Type B pancreatic cell (in vitro differentiated cells): ENCODE measurements around the gene PTPN12. TPM values are rescaled to one million over a fixed set of nuclear protein-coding genes. Genes with fewer than 3 reads are reported as not detected.

Source experiments
- DNase-seq: peaks from one replicate; pipeline ENCODE4 v3.0.0; 2021; ENCODE audit warnings: mixed read lengths; ENCODE audit not compliant: unreplicated experiment; ENCODE audit errors: extremely low spot score
- H3K27ac Mint-ChIP-seq: 2 replicates; pipeline ENCODE4 v1.8.0; 2021; ENCODE audit warnings: mild to moderate bottlenecking, mixed read lengths
- H3K27me3 Mint-ChIP-seq: 2 replicates; pipeline ENCODE4 v1.8.0; 2021; ENCODE audit warnings: mixed read lengths
- H3K36me3 Mint-ChIP-seq: 2 replicates; pipeline ENCODE4 v1.8.0; 2021; ENCODE audit warnings: mixed read lengths
- H3K4me1 Mint-ChIP-seq: one replicate; pipeline ENCODE4 v1.8.0; 2021; ENCODE audit warnings: mixed read lengths; ENCODE audit not compliant: unreplicated experiment
- H3K4me3 Mint-ChIP-seq: 2 replicates; pipeline ENCODE4 v1.8.0; 2021; ENCODE audit warnings: mild to moderate bottlenecking, mixed read lengths
- H3K9me3 Mint-ChIP-seq: 2 replicates; pipeline ENCODE4 v1.8.0; 2021; ENCODE audit warnings: mixed read lengths
- total RNA-seq: library from RNA; stranded (reverse); gene quantifications from 2 replicates; pipeline ENCODE4 v1.2.1, GENCODE V29; 2021; ENCODE audit warnings: low replicate concordance
- TF ChIP-seq, protein P1 (sequence below): fragments of 200-600 bp; sonication (generic); conservative IDR thresholded peaks from 2 replicates; pipeline ENCODE4 v1.5.0; 2021; ENCODE audit warnings: antibody characterized with exemption, mild to moderate bottlenecking

Gene PTPN12
- total RNA-seq, 1 donor from 2014 or later, result 76.7 TPM

DNA sequence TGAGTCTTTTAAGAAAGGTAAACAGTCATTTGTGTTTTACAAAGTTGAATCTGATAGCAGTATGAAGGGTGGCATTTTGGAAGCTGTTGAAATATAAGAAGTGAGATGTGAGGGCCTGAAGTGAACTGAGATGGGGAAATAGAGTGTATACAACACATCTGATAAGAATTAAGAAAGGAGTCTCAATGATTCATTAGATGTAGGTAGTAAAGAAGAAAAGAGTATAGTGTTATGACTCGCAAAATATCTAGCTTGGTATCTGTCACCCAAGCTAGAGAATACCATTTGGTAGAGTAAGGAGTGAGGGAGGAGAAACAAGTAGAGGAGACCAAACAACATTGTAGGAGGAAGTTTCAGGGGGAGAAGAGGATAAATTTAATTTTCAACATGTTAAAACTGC, 5.3 kb downstream of the PTPN12 start:
- Mint-ChIP-seq H3K4me3 (peak overlapping the region; percentile 3), H3K27ac (peak overlapping the region; percentile 35), H3K4me1 (peaks cover 36% of the 10 kb centered on the region), H3K36me3 (peaks cover 9% of the 10 kb centered on the region), H3K27me3 (no peaks in the 10 kb centered on the region), H3K9me3 (peaks cover 5% of the 10 kb centered on the region)
- no peak for DNase-seq
- TF ChIP-seq, protein P1, sequence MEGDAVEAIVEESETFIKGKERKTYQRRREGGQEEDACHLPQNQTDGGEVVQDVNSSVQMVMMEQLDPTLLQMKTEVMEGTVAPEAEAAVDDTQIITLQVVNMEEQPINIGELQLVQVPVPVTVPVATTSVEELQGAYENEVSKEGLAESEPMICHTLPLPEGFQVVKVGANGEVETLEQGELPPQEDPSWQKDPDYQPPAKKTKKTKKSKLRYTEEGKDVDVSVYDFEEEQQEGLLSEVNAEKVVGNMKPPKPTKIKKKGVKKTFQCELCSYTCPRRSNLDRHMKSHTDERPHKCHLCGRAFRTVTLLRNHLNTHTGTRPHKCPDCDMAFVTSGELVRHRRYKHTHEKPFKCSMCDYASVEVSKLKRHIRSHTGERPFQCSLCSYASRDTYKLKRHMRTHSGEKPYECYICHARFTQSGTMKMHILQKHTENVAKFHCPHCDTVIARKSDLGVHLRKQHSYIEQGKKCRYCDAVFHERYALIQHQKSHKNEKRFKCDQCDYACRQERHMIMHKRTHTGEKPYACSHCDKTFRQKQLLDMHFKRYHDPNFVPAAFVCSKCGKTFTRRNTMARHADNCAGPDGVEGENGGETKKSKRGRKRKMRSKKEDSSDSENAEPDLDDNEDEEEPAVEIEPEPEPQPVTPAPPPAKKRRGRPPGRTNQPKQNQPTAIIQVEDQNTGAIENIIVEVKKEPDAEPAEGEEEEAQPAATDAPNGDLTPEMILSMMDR, result no peak

DNA sequence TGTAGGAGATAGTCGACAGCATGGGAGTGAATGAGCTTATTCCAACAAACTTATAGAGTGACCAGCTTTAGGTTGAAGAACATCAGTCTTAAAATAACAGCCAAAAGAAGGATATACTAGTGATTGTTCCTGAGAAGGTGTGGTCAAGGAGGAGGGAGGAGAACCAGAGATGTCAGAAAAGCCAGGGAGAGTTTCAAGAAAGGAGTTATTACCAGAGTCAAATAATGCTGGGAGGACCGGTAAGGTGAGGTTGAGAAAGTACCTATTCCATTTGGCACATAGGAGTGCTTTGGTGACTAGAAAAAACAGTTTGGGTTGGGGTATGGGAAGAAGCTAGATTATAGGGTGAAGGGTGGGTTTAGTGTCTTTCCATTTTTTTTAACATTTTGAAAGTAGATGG, 5.8 kb downstream of the PTPN12 start:
- no peak for DNase-seq
- Mint-ChIP-seq H3K9me3 (peaks cover 5% of the 10 kb centered on the region), H3K4me3 (peak overlapping the region; percentile 29), H3K4me1 (peaks cover 36% of the 10 kb centered on the region), H3K27me3 (no peaks in the 10 kb centered on the region), H3K27ac (peak overlapping the region; percentile 35), H3K36me3 (peaks cover 9% of the 10 kb centered on the region)
- TF ChIP-seq, protein P1, result no peak

DNA sequence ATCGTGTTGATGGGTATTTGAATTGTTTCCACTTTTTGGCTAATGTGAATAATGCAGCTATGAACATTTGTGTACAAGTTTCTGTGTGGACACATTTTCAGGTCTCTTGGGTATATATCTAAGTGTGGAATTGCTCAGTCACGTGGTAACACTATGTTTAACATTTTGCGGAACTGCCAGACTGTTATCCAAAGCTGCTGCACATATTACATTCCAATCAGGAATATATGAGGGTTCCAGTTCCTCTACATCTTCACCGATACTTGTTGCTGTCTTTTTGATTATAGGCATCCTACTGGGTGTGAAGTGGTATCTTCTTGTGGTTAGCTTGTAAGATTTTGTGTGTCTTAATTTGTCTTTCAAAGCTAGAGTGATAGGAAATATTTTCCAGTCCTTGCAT, 6.8 kb downstream of the PTPN12 start:
- Mint-ChIP-seq H3K9me3 (peaks cover 5% of the 10 kb centered on the region), H3K27me3 (no peaks in the 10 kb centered on the region), H3K4me3 (no peak overlapping the region), H3K27ac (no peak overlapping the region), H3K4me1 (peaks cover 33% of the 10 kb centered on the region), H3K36me3 (peaks cover 11% of the 10 kb centered on the region)
- TF ChIP-seq, protein P1, result no peak
- DNase-seq, result no peak

DNA sequence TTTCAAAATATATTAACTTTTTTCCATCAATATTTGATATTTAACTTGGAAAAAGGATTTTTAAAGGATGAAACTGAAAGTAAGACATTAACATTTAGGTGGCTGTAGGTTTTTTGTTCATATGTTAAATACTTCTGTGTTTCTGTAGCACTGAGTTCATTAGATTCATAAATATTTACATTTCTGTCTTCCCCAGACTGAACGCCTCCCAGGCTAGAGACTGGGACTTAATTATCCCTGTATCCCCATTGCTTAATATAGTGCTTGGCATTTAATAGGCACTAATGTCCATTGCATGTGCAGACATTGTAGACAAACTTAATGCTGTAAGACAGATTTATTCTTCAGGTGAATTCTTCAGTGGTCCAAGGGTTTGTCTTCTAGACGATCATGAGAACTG, 7.4 kb downstream of the PTPN12 start:
- H3K9me3 Mint-ChIP-seq, result peaks cover 5% of the 10 kb centered on the region
- no peak for DNase-seq
- peaks cover 29% of the 10 kb centered on the region for H3K4me1 Mint-ChIP-seq
- TF ChIP-seq, protein P1, result no peak
- H3K36me3 Mint-ChIP-seq, result peaks cover 12% of the 10 kb centered on the region
- H3K27me3 Mint-ChIP-seq, result no peaks in the 10 kb centered on the region
- no peak overlapping the region for H3K27ac Mint-ChIP-seq
- no peak overlapping the region for H3K4me3 Mint-ChIP-seq

DNA sequence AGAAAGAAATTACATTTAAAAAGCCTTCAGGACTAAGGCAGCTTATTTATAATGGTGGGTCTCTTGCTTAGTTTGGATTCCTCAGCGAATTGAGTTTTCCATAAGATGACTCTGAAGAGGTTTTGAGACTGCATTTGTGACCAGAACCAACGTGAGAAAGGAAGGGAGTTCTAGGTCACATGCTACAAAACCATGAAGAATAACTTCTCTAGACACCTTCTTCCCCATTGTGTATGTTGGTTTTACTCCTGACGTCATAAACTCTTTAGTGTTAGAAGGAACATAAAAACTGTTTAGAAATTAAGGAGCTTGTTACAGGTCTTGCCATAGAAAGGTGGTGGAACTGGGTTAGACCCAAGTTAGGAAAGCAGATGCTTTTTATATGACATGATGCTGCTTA, 11.1 kb downstream of the PTPN12 start:
- no peak for DNase-seq
- no peaks in the 10 kb centered on the region for H3K9me3 Mint-ChIP-seq
- TF ChIP-seq, protein P1, result no peak
- H3K4me1 Mint-ChIP-seq, result peaks cover 18% of the 10 kb centered on the region
- no peak overlapping the region for H3K27ac Mint-ChIP-seq
- H3K27me3 Mint-ChIP-seq, result no peaks in the 10 kb centered on the region
- H3K36me3 Mint-ChIP-seq, result peaks cover 17% of the 10 kb centered on the region
- H3K4me3 Mint-ChIP-seq, result no peak overlapping the region
